Astrocyte (in vitro differentiated cells and primary cell): ENCODE results near the gene POLR1C.

Experiments
- EZH2 ChIP-seq: IDR thresholded peaks from 2 replicates; pipeline ENCODE4 v1.6.1; 2012; ENCODE audit warnings: mild to moderate bottlenecking, low read length, inconsistent platforms; ENCODE audit not compliant: insufficient read depth
- TF ChIP-seq, protein P1 (sequence below): IDR thresholded peaks from 2 replicates; pipeline ENCODE4 v1.5.1; 2011; ENCODE audit warnings: low read depth, mild to moderate bottlenecking, inconsistent platforms, low read length, moderate library complexity; ENCODE audit not compliant: insufficient read depth

DNA sequence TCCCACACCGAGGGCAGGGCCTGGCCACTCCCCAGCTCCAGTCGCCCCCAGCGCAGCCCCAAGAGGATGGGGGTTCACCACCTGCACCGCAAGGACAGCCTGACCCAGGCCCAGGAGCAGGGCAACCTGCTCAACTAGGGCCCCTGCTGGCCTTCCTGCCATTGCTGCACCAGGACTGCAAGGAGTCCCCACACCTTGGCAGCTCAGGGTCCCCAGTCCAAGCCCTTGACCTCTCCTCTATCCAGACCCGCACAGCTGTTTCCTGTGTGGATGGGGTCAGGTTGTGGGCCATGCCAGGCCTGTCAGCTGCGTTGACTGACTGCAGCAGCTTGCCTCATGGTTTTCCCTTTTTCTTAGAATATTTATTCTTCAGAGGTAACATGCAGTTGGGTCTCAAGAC is 11.2 kb upstream of the POLR1C start:
- TF ChIP-seq, protein P1, sequence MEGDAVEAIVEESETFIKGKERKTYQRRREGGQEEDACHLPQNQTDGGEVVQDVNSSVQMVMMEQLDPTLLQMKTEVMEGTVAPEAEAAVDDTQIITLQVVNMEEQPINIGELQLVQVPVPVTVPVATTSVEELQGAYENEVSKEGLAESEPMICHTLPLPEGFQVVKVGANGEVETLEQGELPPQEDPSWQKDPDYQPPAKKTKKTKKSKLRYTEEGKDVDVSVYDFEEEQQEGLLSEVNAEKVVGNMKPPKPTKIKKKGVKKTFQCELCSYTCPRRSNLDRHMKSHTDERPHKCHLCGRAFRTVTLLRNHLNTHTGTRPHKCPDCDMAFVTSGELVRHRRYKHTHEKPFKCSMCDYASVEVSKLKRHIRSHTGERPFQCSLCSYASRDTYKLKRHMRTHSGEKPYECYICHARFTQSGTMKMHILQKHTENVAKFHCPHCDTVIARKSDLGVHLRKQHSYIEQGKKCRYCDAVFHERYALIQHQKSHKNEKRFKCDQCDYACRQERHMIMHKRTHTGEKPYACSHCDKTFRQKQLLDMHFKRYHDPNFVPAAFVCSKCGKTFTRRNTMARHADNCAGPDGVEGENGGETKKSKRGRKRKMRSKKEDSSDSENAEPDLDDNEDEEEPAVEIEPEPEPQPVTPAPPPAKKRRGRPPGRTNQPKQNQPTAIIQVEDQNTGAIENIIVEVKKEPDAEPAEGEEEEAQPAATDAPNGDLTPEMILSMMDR: no peak
- no peak for TF ChIP-seq EZH2
